CD4-positive, alpha-beta T cell treated with Interleukin-17A for 4 hours (primary cell): ENCODE measurements around the gene MYMK.
"Not testable (repeated sequence)": the region's sequence is repeated elsewhere in the genome, so short reads cannot be mapped to it uniquely, and the experiment has no call there.

Experiments
- DNase-seq: peaks from one replicate; pipeline ENCODE4 v3.0.0-alpha.2; 2020; ENCODE audit warnings: mixed read lengths

Gene MYMK, protein sequence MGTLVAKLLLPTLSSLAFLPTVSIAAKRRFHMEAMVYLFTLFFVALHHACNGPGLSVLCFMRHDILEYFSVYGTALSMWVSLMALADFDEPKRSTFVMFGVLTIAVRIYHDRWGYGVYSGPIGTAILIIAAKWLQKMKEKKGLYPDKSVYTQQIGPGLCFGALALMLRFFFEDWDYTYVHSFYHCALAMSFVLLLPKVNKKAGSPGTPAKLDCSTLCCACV

DNA sequence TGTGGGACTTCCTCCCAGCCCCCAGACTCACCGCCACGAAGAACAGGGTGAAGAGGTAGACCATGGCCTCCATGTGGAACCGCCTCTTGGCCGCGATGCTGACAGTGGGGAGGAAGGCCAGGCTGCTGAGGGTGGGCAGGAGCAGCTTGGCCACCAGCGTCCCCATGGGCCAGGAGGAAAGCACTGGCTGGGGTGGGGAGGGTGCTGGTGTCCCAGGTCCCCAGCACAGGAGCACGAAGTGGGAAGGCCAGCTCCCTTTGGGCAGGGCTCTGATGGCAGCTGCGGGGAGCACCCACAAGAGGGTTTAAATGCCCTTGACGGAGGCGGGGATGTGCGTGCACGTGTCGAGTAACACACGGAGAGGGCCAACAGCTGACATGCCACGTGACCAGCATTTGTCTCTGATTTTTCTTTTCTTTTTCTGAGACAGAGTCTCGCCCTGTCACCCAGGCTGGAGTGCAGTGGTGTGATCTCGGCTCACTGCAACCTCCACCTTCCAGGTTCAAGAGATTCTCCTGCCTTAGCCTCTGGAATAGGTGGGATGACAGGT lies at the start of gene MYMK:
Gene MYMK (minus strand): TSS at position 281 of the 550 bp plus-strand sequence. CDS start 115 bp downstream, at position 166.
- no peak for DNase-seq

DNA sequence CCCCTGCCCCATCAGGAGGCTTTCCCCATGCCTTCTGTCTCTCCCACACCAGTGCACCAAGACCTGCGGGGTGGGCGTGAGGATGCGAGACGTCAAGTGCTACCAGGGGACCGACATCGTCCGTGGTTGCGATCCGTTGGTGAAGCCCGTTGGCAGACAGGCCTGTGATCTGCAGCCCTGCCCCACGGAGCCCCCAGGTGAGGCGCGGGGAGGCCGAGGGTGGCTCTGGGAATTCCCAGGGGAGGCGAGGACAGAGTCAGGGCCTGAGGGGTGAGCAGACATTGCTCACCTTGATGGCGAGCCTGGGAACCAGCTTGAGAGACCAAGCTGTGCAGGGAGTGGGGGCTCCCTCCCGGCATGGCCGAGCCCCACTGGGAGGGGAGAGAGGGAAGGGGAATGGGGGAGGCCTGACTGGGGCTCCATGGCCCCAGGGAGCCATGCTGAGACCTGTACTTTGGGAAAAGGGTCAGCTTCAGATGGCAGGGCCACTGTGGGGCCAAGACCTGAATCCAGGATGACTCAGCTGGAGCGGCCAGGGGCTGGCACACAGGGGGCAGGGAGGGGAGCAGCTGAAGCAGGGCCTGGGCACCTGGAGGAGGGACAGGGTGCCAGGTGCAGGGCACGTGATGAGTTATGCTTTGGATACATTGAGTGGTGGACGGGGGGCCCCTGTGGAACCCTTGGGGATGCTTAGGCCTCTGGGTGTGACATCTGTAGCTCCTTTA lies 49.2 kb upstream of the MYMK start:
- DNase-seq: no peak

DNA sequence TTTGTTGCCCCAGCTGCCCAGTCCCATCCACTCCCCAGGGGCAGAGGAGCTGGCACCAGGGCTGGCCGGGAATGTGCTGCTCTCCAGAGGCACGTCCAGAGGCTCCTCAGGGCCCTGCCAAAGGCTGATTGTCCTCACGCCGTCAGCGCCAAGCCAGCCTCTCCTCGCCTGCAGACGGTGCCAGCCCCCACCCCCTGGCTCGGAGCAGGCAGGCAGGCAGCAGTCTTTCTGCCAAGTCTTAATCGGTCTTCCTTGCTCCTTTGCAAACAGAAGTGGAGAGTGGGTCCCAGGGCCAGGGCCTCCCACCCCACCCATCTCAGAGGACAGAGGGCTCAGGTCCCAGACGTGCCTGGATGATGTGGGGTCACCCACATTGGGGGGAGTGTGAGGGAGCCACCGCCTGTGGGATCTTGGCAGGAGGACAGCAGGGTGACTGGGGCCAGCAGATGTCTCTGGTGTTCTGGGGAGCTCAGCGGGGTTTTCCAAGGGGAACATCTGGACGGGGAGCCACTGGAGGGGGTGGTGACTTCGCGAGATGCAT lies 48.1 kb upstream of the MYMK start:
- DNase-seq: no peak

DNA sequence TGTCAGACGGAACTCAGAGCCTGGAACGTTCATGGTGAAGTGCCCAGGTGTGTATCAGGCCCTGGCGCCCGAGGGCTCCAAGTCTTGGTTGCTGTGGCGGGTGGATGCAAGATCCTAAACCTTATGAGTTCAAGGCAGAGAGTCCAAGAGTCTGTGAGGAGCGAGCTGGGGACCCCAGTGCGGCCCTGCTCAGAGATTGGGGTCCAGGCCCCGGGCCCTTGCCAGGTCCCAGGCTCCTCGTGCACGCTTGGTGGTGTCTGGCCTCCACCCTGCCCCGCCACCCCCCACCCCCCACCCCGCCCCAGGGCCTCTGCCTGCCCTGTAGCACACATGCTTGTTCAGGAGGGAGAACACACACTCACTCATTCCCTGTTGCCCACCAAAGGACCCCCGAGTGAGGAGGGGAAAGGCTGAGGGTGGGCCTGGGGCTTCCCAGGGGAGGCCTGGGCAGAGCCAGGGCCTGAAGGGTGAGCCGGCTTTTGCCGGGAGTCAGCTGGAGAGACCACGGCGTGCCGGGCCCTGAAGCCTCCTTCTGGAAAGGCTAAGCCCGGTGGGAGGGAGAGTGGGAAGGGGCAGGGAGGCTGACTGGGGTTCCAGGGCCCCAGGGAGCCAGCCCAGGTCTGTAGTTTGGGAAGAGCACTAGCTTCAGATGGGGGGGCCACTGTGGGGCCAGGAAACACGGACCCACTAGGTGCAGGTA lies 47.3 kb upstream of the MYMK start:
- no peak for DNase-seq

DNA sequence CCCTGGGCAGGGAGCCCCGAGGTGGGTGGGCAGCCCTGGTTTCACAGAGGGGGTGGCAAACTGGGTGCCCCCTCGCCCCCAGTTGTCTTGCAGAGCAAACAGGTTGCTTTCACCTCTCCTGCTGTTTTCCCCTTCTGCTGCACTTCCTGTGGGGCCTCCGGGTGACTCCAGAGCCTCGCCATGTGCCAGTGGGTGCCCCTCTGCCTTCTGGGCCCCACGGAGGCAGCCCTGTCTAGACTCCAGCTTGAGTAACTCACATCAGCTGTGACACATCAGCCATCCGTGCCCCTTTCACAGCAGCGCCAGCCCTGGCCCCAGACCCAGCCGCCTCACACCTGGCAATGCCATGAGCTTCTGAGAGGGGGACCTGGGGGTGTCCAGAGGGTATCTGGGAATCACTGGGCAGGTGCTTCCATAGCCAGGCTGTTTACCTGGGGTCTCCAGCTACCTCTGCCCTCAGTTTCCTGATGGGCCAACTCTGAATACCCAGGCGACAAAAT lies 46.7 kb upstream of the MYMK start:
- no peak for DNase-seq

DNA sequence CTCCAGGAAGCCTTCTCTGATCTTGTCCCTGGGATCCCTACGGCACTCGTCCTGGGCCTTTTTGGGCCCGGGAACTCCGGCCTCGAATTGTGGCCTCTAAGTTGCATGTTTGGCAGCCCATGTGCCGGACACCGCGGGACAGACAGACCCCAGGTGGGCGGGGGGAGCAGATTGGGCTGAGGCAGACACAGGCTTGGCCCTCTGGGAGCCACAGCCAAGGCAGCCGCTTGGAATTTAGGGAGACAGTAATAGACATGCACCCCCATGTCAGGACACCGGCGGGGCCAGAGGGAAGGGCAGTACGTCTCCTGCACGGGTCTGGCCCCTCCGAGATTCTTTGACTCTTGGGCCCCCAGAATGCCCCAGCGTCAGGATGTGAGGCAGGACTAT lies 45.9 kb upstream of the MYMK start:
- no peak for DNase-seq

DNA sequence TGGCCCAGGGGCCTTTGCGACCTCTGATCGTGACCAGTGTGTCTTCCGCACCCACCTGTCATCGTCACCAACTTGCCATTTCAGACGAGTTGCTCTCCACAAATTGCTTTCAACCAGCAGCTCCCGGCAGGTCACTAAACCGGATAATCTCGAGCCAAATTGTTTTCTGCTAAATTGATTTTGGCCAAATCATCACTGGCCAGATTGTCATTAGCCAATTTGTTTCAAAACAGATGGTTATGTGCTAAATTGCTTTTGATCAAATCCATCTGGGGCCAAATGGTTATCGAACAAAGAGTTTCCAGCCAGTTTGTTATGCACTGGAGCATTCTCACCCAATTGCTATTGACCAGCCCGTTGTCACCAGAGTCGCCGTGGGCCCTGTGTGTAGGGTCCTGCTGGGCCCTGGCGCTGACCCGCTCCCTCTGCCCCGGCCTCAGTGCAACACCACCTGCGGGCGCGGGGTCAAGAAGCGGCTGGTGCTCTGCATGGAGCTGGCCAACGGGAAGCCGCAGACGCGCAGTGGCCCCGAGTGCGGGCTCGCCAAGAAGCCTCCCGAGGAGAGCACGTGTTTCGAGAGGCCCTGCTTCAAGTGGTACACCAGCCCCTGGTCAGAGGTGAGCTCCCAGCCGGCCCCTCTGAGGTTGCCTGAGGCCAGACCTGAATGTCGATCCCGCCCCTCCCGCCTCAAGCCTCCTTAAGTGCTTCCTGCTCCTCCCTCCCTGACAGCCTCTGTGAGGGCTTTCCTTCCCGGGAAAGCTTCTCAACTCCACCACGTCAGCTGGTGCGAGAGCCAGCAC lies 45.3 kb upstream of the MYMK start:
- no peak for DNase-seq

DNA sequence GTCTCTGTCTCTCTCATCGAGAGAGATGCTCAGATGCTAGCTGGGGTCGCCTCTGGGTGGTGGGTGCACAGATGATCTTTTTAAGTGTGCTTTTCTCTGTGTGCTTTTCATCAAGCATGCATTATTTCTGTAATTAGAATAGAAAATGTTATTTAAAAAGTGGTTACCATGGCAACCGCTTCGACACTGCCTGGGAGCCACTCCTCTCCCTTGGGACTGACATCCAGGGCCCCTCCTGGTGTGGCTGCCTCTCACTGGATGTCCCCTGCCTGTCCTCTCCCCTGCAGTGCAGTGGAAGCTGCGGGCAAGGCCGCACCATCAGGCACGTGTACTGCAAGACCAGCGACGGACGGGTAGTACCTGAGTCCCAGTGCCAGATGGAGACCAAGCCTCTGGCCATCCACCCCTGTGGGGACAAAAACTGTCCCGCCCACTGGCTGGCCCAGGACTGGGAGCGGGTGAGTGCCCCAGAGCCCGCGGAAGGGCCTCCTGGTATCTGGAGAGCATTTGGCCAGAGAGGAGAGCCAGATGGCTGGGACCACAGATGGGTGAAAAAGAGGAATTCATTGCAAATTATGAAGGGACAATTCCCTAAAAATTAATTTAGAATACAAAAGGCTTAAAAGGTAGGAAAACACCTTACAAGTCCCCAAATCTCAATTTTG lies 44.5 kb upstream of the MYMK start:
- no peak for DNase-seq

DNA sequence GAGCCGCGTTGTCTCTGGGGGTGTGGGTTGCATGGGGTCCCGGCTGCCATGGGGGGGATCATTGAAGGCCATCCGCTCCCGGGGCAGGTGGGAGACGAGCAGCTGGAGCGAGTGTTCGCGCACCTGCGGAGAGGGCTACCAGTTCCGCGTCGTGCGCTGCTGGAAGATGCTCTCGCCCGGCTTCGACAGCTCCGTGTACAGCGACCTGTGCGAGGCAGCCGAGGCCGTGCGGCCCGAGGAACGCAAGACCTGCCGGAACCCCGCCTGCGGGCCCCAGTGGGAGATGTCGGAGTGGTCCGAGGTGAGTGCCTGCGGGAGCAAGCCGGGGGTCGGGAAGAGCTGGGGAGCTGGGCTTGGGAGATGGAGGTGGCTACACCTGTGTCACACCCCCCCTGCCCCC lies 43.4 kb upstream of the MYMK start:
- no peak for DNase-seq

DNA sequence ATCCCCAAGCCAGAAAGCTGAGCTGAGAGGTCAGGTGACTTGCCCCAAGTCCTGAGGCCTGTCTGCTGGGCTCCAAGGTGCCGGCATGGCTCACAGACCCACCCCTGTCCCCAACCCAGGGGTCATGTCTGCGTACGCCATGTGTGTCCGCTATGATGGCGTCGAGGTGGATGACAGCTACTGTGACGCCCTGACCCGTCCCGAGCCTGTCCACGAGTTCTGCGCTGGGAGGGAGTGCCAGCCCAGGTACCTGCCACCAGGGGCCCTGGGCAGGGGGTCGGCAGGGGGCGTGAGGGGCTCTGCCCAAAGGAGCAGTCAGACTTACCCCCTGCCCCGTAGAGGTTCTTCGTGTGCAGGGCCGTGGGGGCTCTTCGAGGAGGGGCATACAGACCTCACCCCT lies 42.1 kb upstream of the MYMK start:
- DNase-seq: no peak

DNA sequence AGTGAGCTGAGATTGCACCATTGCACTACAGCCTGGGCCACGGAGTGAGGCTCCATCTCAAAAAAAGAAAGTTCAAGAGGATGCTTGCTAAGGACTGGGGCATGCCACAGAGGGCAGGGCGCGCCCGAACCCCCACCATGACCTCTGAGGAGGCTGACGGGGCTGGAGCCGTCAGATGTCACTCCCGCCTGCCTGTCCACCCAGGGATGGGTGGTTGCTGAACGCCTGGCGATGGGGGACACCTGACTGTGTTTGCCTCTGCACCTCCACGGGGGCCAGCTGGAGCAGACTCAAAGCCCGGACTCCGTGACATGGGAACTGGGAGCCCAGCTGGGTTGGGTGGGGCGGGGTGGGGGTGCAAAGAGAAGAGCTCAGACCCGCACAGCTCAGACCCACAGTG lies 41.6 kb upstream of the MYMK start:
- DNase-seq: no peak

DNA sequence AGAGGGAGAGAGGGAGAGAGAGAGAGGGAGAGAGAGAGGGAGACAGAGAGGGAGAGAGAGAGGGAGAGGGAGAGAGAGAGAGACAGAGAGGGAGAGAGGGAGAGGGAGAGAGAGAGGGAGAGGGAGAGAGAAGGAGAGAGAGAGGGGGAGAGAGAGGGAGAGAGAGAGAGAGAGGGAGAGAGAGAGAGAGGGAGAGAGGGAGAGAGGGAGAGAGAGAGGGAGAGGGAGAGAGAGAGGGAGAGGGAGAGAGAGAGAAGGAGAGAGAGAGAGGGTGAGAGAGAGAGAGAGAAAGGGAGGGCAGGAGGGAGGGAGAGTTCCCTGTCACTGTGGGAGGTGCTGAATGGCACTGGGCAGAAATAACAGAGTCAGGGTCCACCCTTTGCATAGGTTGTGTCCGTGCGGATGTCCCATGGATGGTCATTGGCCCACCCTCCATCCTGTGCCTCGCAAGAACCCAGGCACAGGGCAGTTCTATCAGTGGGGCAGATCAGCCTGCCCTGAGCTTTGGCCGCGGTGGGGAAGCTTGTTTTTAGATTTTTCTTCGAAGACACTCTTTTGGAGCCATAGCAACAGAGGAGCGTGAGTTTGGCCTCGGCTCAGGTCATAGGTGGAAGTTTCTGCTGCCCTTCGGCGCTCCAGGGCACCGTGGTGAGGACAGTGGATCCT lies 39.8 kb upstream of the MYMK start:
- DNase-seq: no peak

DNA sequence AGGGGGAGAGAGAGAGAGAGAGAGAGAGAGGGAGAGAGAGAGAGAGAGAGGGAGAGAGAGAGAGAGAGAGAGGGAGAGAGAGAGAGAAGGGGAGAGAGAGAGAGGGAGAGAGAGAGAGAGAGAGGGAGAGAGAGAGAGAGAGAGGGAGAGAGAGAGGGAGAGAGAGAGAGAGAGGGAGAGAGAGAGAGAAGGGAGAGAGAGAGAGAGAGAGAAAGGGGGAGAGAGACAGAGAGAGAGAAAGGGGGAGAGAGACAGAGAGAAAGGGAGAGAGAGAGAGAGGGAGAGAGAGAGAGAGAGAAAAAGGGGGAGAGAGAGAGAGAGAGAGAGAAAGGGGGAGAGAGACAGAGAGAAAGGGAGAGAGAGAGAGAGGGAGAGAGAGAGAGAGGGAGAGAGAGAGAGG lies 39.1 kb upstream of the MYMK start:
- DNase-seq: not testable (repeated sequence)

DNA sequence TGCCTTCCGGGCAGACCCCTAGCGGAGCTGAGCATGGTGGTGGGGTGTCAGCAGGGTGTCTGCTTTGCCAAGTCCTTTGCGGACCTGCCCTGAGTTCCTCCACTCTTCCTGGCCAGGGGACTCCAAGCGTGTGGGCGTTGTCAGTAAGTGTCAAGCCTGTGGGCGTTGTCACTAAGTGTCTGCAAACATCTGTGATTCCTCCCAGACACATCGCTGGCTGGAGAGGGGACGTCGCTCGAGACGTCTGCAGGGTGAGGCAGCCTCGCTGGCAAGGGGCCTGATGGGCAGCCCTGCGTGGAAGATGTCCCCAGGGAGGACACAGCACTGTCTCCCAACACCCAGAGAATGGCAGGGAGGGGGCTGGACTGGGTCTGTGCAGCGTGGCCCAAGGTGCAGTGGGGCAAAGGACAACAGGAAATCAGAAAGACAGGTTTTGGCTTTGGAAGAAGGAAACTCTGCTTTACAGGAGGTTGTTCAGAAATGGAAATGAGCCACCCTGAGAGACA lies 38.6 kb upstream of the MYMK start:
- DNase-seq: no peak

DNA sequence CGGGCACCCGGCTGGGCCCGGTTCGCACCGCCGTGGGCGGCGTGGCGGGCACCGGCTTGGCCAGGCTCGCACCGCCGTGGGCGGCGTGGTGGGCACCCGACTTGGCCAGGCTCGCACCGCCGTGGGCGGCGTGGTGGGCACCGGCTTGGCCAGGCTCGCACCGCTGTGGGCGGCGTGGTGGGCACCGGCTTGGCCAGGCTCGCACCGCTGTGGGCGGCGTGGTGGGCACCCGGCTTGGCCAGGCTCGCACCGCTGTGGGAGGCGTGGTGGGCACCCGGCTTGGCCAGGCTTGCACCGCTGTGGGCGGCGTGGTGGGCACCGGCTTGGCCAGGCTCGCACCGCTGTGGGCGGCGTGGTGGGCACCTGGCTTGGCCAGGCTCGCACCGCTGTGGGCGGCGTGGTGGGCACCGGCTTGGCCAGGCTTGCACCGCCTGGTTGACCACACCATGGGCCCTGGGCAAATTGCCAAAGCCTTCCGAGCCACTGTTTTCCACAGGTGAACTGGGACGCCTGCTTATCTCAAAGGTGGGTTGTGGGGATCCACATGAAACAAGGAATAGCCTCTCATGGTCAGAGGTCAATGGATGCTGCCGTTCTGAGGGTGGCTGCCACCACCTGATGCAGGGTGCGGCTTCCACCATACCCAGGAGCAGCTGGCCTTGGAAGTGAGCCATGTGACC lies 38.0 kb upstream of the MYMK start:
- DNase-seq: no peak

DNA sequence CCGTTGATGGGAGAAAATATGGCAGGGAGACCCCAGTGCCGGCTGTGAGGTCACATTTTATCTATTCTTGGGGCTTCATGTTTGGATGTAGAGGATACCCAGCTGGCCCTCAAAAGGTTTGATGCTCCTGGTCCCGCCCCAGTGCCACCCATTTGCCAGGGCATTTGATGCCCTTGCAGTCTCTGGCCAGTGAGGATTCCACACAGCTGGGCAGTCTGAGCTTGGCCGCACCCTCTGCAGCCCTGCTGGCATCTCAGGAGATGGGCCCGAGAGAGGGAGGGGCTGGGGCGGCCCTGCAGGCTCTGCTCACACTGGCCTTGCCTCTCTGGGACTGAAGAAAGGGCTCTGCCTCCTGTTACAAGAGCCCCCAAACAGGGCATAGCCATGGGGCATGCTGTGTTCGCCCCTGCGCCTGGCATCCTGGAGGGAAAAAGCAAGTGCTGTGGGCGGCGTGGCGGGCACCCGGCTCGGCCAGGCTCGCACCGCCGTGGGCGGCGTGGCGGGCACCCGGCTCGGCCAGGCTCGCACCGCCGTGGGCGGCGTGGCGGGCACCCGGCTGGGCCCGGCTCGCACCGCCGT lies 37.3 kb upstream of the MYMK start:
- DNase-seq: no peak

DNA sequence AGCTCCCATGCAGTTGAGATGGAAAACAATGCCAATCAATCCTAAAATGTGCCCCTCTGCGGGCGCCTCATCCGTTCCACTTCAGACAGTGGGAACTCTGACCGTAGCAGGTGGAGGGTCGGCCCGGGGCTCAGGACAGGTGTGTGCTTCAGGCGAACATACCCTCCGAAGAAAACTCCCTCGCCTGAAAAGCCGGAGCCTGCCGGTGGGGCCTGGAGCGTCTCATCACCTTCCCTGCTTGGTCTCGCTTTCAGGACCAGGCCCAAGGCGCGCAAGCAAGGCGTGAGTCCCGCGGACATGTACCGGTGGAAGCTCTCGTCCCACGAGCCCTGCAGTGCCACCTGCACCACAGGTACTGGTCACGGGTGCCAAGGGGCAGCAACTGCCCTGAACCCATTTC lies 36.2 kb upstream of the MYMK start:
- DNase-seq: no peak

DNA sequence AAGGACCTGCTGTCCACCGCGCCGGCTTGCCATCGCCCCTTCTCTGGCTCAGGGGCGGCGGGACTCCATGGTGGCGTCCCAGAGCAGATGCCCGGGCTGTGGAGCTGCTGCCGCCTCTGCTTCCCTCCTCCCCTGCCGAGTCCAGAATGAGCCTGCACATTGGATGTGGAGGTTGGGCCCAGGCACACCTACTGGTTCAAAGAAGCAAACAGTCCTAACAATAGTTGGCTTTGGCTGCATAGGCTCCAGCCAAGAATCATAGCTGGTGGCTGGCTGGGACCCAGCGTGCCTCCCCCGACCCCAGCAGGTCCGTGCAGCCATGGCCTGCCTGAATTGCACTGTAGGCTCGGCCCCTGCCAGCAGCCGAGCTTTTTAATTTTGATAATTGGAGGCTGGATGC lies 35.6 kb upstream of the MYMK start:
- DNase-seq: no peak

DNA sequence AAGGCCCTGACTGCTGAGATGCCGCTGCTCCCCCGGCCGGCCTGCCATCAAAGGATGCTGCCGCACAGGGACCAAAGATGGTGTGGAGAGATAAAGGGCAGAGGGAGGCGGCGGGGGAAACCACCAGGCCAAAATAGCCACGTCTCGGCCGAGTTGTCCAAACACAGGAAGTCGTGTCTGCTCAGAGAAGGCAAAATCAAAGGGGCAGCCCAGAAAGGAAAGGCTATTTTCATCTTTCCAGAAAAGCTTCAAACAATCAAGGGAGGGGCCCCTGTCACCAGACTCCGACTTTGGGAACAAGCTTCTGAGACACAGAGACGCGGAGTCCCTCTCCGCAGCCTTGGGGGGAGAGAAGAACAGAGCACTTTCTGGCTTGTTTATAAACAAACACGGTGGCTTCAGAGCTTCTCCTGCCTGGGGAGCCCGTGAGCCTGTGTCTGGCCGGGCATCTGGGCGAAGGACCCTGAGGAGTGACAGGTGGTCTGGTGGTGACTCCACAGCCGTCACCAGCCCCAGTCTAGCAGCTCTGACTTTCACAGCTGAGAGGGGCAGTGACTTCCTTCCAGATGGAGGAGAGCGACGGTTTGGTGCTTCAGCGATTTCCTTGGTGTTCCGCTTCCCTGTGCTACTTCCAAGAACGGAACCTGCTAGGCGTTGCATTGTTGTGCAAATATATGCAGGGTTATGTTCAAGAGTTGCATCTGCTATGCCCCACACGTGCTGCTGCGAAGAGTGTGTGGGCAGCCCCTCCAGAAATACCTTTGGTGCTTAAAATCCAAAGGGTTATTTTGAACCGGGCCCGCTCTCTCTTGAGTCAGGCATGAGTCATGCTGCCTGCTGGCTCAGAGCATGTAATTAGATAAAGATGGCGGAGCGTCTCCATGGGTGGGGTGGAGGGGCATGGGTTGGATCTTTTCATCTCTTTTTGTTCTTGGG lies 33.7 kb upstream of the MYMK start:
- peak; percentile 13 for DNase-seq
